DMS 273 (cell line): ENCODE measurements around the gene STK4.
"Not testable (repeated sequence)": the region's sequence is repeated elsewhere in the genome, so short reads cannot be mapped to it uniquely, and the experiment has no call there.

Experiments
- DNase-seq: peaks from one replicate; lab custom pipeline; 2025; ENCODE audit not compliant: unreplicated experiment; lab: John Stamatoyannopoulos, UW

The STK4 gene

GRCh38 chr20:45051204-45052060 is 85.1 kb downstream of the STK4 start:
- no peak for DNase-seq

GRCh38 chr20:45052698-45053429 is 86.6 kb downstream of the STK4 start:
- no peak for DNase-seq

DNA sequence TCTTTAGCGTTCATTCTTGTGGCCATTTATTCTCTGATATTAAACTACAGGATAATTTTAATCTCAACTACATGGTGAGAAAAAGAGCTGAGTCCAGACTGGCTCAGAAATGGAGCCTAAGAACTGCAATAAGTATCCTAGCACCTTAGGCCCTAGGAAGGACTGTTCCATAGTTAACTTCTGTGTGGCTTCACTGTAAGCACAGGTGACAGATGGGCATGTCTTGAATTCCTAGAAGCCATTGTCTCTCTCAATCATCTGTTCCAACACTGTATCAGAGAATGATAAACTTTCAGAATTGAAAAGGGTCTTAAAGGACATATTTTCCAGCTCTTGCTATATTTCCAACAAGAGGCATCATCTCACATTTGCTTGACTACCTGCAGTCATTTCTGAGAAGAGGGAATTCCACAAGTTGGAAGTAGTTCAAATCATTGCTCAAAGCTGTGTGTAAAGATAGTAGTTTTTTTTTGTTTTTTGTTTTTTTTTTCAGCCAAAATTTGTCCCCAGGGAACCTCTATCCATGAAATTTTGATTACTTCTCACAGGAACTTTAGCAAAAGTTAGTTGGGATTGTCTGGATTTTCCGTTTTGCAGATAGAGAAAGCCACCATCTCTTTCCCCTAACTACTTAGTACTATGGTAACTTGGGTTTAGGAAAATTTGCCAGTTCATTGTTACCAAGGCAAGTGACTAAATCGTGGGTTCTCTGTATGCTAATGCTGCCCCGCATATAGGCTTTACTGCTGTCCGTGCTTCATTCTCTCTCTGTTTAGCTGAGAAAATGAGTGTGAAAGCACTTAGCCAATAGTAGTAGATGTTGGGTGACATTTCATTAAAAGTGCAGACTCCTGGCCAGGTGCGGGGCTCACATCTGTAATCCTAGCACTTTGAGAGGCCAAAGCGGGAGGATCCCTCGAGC is 87.4 kb downstream of the STK4 start:
- DNase-seq = no peak

GRCh38 chr20:45055056-45055455 is 88.7 kb downstream of the STK4 start:
- DNase-seq = no peak

GRCh38 chr20:45056473-45057173 is 90.3 kb downstream of the STK4 start:
- DNase-seq = no peak

- no peak for DNase-seq
These were observed 92.0 kb downstream of the STK4 start for GRCh38 chr20:45058168-45058850.

DNA sequence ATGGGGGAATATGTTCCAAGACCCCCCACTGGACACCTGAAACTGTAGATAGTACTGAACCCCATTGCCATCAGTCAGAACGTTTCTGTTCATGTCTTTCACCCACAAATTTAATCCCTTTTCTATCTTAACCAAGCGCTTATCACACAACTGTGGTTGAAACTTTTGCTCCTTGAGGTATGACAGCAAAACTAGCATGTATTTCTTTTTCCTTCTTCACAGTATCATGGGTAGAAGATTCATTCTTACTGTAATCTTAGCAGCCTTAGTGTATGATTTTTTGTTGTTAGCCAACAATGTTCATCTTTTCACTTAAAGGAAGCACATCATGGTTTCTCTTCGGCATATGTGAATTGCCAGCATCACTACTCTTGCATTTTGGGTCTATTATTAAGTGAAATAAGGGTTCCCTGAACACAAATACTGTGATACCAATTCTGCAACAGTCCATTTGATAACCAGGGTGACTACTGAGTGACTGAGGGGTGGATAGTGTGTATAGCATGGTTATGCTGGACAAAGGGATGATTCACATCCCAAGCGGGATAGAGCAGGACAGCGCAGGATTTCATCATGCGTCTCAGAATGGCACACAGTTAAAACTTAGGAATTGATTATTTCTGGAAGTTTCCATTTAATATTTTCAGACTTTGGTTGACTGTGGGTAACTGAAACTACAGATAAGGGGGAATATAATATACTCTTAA is 92.9 kb downstream of the STK4 start:
- no peak for DNase-seq

GRCh38 chr20:45060294-45060693 is 94.0 kb downstream of the STK4 start:
- DNase-seq = peak; percentile 65

DNA sequence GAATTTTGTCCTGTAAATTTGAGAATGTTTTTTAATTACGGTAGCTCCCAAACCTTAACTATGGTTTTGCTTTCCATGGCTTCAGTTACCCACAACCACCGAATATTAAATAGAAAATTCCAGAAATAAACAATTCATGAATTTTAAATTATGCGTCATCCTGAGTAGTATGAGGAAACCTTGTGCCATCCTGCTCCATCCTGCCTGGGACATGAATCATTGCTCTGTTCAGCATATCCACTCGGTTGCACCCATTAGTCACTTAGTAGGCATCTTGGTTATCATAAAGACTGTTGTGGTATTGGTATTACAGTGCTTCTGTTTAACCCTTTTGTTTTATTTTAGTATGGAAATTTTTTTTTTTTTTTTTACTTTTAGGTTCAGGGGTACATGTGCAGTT is 94.9 kb downstream of the STK4 start:
- no peak for DNase-seq

- DNase-seq = not testable (repeated sequence)
These were observed 96.8 kb downstream of the STK4 start for GRCh38 chr20:45063107-45063506.

- DNase-seq = no peak
These were observed 98.5 kb downstream of the STK4 start for GRCh38 chr20:45064812-45065211.

GRCh38 chr20:45066372-45066771 is 100.1 kb downstream of the STK4 start:
- no peak for DNase-seq

GRCh38 chr20:45067087-45067486 is 100.8 kb downstream of the STK4 start:
- no peak for DNase-seq

GRCh38 chr20:45067558-45067957 is 101.2 kb downstream of the STK4 start:
- DNase-seq = no peak

DNA sequence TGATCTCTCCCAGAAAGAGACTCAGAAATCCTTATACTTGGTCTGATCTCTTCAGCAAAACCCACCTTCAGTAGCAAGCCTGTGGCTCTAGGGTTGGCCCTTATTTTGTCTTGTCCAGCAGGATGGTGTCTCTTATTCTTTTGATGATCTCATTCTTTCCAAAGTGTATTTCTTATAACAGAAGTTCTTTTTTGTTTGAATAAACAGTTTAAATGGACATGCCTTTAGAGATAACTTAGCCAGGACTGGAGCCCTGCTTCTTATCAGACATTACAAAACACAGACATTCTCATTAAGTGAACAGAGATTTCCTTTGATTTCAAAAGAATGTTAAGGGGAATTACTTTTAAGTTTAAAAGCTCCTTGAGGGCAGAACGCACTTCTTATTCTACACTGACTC is 102.9 kb downstream of the STK4 start:
- DNase-seq = no peak

DNA sequence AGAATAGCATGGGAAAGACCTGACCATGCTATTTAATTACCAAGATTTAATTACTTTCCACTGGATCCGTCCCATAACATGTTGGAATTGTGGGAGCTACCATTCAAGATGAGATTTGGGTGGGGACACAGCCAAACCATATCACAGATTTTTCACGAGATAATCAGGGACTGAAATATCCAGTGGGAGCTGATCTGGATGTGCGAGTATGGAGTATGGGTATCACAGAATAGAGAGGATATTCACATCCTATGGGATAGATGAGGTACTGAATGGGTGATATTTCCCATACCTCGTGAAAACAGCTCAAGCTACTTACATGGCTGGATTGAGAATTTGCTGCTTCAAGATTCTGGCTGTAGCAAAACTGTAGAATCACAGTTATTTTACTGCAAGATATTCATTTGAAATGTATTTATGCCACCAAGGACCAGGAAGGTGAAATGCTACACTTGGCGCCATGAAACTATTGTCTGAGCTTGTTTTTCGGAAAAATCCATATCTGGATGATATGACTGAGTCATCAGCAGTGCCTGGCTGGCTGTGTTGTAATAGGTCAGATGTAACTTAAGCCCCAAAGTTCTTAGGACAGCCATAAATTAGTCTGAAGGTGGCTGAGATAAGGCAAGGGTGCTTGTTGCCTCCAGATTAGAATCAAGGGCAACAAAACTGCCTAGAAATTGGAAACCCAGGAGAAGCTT is 104.8 kb downstream of the STK4 start:
- DNase-seq = no peak

DNA sequence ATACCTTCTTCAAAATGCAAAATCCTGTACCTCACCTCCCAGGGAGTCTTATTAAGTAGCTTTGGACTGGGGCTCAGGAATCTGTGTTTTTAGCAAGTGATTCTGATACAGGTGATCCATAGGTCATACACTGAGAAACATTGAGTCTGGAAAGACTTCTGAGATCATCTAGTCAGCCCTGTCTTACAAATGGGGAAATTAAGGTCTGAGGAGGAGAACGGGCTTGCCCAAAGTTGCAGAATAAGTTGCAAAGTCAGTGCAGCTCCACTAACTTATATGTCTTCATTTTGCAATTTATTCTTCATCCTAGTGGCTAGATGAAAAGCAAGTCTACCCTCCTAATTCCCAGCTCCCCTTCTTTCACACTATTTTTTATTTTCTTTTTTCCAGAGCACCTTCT is 105.8 kb downstream of the STK4 start:
- no peak for DNase-seq

DNA sequence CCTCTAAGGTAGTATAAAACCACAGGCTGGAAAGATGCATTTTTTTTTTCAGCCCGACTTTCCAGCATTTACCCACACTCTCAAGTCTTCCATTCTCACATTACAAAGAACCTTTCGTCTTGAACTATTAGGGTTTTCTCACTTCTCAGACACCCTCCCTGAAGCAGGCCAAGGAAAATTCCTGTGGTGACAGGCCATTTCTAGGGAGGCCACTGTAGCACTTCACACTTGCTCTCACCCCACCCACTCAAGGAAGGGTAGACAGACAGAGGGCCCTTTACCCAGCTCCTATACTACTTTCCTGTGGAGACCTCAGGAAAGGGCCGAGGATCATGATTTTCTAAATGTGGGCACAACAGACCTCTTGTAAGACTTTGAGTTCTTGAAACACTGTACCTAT is 106.9 kb downstream of the STK4 start:
- DNase-seq = no peak

- DNase-seq = no peak
These were observed 111.2 kb downstream of the STK4 start for GRCh38 chr20:45077559-45077958.
